ENCODE measurements around the gene OTOG. TPM values are rescaled to one million over a fixed set of nuclear protein-coding genes. Genes with fewer than 3 reads are reported as not detected.

OTOG gene
- total RNA-seq, 2 experiments from 2014 or later, result not detected

DNA sequence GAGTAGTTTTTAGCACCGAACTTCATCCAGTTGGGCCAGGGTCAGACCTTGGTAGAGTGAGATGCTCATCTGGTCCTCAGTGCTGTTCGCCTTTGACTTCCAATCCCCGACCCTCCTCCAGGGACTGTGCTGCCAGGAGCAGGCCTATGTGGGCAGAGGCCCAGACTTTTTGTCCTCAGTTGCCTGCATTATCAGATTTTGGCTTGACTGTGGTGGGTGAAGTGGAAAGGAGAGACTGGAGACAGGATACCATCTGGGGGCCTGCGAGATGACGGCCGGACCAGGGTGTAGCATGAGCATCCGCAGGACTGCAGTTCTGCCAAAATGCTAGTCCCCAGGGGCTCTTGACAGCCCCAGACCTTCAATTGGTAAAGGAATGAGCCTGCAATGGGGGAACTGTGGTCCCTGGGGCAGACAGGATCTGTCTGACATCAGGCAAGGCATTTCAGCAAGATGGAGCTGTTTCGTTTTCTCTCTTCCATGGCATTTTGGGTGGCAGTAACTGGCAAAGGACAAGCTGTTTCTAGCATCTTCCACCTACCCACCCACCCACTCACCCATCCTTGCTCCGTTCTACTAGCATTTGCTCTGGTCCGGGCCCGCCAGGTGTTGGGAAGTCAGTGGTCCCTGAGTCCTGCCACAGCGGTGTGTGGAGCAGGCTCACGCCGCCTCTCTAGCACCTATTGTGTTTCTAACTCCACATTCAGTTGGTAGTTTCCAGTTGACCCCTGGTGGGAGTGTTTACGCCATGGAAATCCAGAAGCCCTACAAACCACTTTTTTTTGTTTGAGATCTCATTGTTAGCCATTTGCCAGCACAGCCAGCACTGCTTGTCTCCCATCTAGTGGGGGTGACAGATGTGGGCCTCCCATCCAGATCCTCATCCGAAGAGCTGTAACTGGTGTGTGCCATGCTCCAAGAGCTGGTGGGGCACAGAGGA lies 53.5 kb downstream of the OTOG start:
- TF ChIP-seq, protein P1, sequence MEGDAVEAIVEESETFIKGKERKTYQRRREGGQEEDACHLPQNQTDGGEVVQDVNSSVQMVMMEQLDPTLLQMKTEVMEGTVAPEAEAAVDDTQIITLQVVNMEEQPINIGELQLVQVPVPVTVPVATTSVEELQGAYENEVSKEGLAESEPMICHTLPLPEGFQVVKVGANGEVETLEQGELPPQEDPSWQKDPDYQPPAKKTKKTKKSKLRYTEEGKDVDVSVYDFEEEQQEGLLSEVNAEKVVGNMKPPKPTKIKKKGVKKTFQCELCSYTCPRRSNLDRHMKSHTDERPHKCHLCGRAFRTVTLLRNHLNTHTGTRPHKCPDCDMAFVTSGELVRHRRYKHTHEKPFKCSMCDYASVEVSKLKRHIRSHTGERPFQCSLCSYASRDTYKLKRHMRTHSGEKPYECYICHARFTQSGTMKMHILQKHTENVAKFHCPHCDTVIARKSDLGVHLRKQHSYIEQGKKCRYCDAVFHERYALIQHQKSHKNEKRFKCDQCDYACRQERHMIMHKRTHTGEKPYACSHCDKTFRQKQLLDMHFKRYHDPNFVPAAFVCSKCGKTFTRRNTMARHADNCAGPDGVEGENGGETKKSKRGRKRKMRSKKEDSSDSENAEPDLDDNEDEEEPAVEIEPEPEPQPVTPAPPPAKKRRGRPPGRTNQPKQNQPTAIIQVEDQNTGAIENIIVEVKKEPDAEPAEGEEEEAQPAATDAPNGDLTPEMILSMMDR (IDR thresholded peaks at IDR 0.05), result no peak
- H3K36me3 Mint-ChIP-seq (ENCODE audit: low read depth), result no peaks in the 10 kb centered on the region
- no peak for DNase-seq
- no peak for ATAC-seq
- peaks cover 8% of the 10 kb centered on the region for H3K4me1 Mint-ChIP-seq (ENCODE audit: low read depth)
- no peak overlapping the region for H3K4me3 Mint-ChIP-seq
- peaks cover 3% of the 10 kb centered on the region for H3K27me3 Mint-ChIP-seq
- intact Hi-C loops (cut with micrococcal nuclease), result no loop called here
- no peaks in the 10 kb centered on the region for H3K9me3 Mint-ChIP-seq
- POLR2A ChIA-PET, result interaction anchor here (1.0 kb wide), 1 partner anchor 1110 kb away, joined by 4 read pairs; no protein-coding TSS in a partner anchor
- CTCF ChIA-PET, result interaction anchor here (1.3 to 2.3 kb wide), 2 partner anchors 131 to 372 kb away, joined by 3 to 7 read pairs; no protein-coding TSS in a partner anchor
- no peak overlapping the region for H3K27ac Mint-ChIP-seq

DNA sequence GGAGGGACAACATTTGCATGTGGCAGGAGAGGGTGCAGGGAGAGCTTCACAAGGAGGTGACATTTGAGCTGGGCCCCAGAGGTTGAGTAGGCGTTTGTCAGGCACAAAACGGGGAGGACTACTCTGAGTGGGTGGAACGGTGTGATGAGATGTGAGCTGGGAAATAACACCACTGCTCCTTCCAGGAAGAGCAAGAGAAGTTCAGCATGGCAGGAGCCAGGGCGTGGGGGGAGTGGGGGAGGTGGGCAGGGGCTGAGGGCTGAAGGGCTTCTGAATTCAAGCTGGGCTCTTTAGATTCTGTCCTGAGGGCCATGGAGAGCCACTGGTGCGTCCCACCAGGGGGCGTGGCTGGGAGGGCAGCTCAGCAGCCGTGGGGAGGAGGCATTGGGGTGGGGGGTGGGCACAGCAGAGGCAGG lies 54.2 kb downstream of the OTOG start:
- Mint-ChIP-seq H3K27ac (no peak overlapping the region), H3K9me3 (no peaks in the 10 kb centered on the region), H3K27me3 (peaks cover 3% of the 10 kb centered on the region), H3K4me1 (ENCODE audit: low read depth) (peaks cover 8% of the 10 kb centered on the region), H3K4me3 (no peak overlapping the region), H3K36me3 (ENCODE audit: low read depth) (no peaks in the 10 kb centered on the region)
- peak; percentile 37 for ATAC-seq
- TF ChIP-seq, protein P1 (IDR thresholded peaks at IDR 0.05), result no peak
- intact Hi-C loops (cut with micrococcal nuclease), result no loop called here
- ChIA-PET CTCF (interaction anchor here (1.3 to 2.3 kb wide), 2 partner anchors 130 to 371 kb away, joined by 3 to 7 read pairs; no protein-coding TSS in a partner anchor), POLR2A (interaction anchor here (1.0 kb wide), 1 partner anchor 1109 kb away, joined by 4 read pairs; no protein-coding TSS in a partner anchor)
- DNase-seq, result peak; percentile 27

DNA sequence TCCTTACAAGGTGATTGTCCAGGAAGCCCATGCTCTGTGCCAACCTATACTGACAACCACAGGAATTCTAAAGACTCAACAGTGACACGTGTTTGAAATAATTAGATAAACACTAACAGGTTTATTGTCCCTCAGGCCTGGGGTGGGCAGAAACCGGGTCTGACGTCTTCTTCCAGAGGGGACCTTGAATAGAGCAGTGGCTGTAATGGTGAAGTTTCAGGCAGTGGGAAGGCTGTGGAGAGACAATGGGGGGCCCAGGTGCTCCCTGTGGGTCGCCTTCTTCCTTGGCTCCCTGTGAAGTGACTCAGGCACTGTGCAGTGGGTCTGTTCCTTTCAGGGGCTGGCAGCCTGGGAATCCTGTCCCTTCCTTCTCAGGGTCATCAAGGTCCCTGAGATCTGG lies 54.6 kb downstream of the OTOG start:
- Mint-ChIP-seq H3K36me3 (ENCODE audit: low read depth) (no peaks in the 10 kb centered on the region), H3K27ac (no peak overlapping the region), H3K27me3 (peaks cover 3% of the 10 kb centered on the region), H3K9me3 (no peaks in the 10 kb centered on the region), H3K4me3 (no peak overlapping the region), H3K4me1 (ENCODE audit: low read depth) (peaks cover 8% of the 10 kb centered on the region)
- DNase-seq, result no peak
- ChIA-PET POLR2A (interaction anchor here (1.0 kb wide), 1 partner anchor 1109 kb away, joined by 4 read pairs; no protein-coding TSS in a partner anchor), CTCF (interaction anchor here (2.3 kb wide), 1 partner anchor 130 kb away, joined by 7 read pairs; no protein-coding TSS in a partner anchor)
- TF ChIP-seq, protein P1 (IDR thresholded peaks at IDR 0.05), result no peak
- intact Hi-C loops (cut with micrococcal nuclease), result no loop called here
- no peak for ATAC-seq

DNA sequence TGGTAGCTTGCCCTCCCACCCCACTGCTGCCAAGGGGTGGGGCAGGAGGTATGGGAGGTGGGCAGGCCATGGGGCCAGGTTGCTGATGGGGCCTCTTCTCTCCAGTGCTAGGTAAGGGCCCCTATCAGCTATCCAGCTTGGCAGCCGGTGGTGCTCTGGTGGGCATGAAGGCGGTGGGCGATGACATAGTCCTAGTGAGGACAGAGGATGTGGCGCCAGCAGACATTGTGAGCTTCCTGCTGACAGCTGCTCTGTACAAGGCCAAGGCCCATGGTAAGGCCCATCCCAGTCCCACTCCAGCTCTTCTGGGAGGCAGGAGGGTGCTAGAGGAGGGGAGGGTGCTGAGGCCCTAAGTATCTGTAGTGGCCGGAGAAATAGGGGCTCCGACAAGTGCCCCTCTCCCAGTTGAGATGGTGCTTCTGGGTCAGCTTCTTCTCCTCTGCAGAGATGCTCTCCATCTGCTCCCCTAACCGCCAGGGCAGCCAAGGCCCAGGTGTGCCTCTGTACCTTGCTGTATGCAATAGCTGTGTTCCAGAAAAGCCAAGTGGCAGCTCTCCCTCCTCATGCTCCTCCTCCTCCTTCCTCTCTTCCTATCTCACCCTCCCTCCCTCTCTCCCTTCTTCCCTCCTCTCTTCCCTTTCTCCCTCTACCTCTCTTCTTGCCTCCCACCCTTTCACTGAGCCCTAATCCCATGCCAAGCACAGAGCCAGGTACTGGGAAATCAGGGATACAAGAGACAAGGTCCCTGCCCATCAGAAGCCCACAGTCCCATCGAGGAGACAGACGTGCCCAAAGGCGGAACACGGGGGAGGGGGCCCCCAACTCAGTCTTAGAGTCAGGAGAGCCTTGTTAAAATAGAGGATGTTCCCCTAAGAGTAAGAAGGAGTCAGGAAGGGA lies 55.3 kb downstream of the OTOG start:
- ChIA-PET CTCF (interaction anchor here (2.3 kb wide), 1 partner anchor 129 kb away, joined by 7 read pairs; no protein-coding TSS in a partner anchor), POLR2A (no interaction called here)
- no peak overlapping the region for H3K4me3 Mint-ChIP-seq
- peaks cover 3% of the 10 kb centered on the region for H3K27me3 Mint-ChIP-seq
- H3K27ac Mint-ChIP-seq, result no peak overlapping the region
- TF ChIP-seq, protein P1 (IDR thresholded peaks at IDR 0.05), result no peak
- H3K9me3 Mint-ChIP-seq, result no peaks in the 10 kb centered on the region
- intact Hi-C loops (cut with micrococcal nuclease), result no loop called here
- no peaks in the 10 kb centered on the region for H3K36me3 Mint-ChIP-seq (ENCODE audit: low read depth)
- no peak for ATAC-seq
- peaks cover 8% of the 10 kb centered on the region for H3K4me1 Mint-ChIP-seq (ENCODE audit: low read depth)
- no peak for DNase-seq
